ENCODE data around the gene RASSF7.

- TF ChIP-seq CTCF (IDR thresholded peaks at IDR 0.05; ENCODE audit: poor library complexity, severe bottlenecking) (no peak), POLR2AphosphoS5 (IDR thresholded peaks at IDR 0.05) (no peak)
Measured at GRCh38 chr11:612201-612960, 51.6 kb downstream of the RASSF7 start.
